GM20431 (cell line): ENCODE results near the gene SIL1.
"Not testable (repeated sequence)": the region's sequence is repeated elsewhere in the genome, so short reads cannot be mapped to it uniquely, and the experiment has no call there.

ENCODE experiments used
- in situ Hi-C: fragments of 300-500 bp; cut with MseI, MboI; formaldehyde crosslinking; loops from one replicate; pipeline ENCODE4 v1.15.0; 2020; ENCODE audit warnings: low sequenced_read_pairs; ENCODE audit not compliant: unreplicated experiment

Gene SIL1

DNA sequence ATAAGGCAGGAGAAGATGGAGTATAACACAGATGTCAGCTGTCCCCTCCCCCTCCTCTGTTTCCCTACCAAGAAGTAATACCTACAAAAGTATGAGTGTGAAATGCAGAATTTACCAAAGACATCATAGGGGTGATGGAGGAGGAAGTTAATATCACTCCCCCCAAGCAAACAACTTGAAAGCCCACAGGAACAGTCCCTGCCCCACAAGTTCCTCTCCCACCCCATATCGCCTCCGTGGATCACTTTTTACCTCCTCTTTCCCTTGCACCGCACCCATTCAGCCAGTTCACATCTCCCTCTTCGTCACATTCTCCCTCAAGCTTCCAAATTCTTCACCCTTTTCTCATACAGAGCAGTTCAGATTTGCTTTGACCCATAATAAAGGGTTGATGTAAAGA is 7.0 kb upstream of the SIL1 start:
- in situ Hi-C loops, result no loop called here

DNA sequence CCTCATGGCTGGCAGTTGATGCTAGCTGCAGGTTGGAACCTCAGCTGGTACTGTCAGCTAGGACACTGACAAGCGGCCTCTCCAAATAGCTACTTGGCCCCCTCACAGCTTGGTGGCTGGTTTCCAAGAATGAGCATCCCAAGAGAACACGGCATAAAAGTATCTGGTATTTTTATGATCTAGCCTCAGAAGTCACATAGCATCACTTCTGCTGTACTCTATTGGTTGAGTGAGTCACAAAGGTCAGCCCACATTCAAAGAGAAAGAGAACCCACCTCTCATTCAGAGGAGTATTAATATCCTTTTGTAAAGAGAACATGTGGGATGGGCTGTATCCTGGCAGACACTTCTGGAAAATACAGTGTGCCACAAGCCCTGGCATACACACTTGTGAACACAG is 6.0 kb upstream of the SIL1 start:
- in situ Hi-C loops, result no loop called here

DNA sequence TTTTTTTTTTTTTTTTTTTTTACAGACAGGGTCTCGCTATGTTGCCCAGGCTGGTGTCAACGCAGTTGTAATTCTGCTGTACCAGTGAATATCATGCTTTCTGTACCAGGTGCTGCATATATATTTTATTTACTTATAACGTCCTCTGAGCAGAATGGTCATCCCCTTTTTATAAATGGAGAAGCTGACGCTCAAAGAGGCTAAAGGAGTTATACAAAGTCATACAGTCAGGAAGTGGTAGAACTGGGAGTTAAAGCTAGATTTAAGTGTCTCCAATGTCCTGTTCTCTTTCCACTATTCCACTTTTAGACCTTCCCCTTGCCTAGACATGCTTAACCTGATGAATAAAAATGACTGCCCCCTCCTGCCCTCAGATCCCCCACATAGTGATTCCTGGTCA is 1.2 kb upstream of the SIL1 start:
- in situ Hi-C loops, result no loop called here

DNA sequence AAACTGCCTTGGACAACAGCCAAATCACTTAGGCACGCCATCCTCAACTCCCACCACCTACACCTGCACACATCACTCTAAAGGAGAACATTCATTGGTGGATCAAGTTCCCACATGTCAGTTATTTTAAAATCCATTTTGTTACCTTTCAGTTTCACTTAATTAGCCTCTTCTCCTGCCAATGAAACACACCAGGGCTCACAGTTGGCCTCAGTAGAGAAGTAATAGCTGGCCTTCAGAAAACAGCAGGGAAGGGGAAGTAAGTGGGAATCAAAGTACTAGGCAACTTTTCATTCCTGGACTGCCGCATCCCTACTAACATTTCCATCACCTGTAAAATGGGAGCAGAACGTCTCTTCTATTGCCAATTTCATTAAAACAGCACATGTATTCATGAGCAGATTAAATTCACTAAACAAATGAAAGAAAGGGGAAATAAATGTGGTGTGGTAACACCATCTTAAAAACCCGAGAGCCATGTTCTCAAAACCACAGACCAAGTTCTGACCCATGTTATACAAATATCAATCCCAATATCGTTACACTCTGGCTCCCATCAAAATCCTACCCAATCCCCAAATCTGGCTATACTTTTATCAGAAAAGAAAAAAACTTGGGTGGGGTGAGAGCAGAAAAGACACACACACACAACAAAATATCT is 1.7 kb downstream of the SIL1 start:
- in situ Hi-C loops, result no loop called here

DNA sequence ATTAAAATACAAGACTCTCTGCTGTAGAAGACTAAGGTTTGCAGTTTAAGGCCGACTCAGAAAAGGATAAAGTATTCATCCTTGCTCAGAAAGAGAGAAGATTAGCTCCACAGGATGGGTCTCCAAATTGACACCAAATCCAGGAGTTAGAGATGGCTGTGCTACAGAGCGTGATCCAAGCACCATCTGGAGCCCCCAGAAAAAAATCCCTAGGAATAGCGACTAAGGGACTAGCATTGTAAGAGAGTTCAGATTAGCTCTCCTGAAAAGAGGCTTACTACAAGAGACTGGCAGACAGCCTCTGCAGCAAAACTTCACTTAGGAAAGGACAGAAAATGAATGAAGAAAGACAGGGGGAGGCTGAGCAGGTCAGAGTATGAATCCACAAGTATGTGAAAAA is 3.7 kb downstream of the SIL1 start:
- in situ Hi-C loops, result no loop called here

DNA sequence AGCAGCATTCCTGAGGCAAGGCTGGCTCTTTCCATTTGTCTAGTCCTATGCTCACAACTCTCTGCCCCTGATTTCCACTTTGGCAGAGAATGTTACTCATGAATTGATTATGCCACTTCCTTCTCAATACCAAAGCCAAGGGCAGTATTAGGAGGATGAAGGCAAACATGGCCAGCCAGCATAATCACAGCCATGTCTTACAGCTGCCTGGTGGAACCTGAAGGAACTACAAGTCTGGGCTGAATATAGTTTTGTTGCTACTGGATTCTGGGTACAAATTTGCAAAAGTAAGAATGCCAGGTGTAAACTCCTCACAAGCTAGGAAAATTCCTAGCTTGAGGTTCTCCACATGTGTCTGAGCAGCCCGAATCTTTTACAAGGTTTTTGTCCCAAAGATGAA is 4.2 kb downstream of the SIL1 start:
- in situ Hi-C loops, result no loop called here

DNA sequence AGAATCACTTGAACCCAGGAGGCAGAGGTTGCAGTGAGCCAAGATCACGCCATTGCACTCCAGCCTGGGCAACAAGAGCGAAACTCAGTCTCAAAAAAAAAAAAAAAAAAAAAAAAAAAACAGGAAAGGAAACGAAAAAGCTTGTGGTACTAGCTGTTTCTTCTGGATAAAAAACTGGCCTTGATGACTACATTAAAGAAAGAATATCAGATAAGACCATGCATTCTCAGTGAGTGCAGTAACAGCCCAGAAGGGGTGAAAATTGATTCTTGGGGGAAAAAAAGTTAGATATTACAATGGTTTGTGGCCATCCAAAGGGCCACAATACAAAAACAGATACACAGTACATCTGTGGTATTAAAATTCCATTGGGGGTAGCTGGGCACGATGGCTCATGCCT is 5.3 kb downstream of the SIL1 start:
- in situ Hi-C loops, result not testable (repeated sequence)

DNA sequence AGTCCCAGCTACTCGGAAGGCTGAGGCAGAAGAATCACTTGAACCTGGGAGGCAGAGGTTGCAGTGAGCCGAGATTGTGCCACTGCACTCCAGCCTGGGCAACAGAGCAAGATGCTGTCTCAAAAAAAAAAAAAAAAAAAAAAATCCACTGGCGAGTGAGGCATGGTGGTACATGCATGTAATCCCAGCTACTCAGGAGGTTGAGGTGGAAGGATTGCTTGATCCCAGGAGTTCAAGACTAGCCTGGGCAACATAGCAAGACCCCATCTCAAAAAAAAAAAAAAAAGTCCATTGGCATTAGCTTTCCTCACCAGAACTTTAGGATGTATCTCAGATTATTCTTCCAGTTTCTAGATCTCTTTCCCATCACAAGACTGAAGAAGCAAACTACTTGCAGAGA is 6.2 kb downstream of the SIL1 start:
- in situ Hi-C loops, result not testable (repeated sequence)

DNA sequence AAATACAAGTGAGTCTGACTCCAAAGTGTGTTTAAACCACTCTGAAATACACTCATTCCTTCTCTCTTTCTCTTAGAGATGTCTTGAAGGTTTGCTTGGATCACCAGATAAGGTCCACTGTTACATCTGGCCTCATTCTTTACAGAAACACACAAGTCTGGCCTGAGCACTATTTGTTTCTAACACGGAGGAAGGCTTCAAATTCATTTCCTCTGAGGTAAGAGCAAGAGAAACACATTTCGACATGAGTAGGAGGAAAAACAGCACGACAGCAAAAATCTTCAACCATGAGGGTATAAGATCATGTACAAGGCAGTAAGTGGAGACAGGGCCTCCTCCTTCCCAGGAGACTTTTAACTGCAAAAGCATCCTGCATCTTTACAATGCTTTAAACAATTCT is 8.0 kb downstream of the SIL1 start:
- in situ Hi-C loops, result no loop called here

DNA sequence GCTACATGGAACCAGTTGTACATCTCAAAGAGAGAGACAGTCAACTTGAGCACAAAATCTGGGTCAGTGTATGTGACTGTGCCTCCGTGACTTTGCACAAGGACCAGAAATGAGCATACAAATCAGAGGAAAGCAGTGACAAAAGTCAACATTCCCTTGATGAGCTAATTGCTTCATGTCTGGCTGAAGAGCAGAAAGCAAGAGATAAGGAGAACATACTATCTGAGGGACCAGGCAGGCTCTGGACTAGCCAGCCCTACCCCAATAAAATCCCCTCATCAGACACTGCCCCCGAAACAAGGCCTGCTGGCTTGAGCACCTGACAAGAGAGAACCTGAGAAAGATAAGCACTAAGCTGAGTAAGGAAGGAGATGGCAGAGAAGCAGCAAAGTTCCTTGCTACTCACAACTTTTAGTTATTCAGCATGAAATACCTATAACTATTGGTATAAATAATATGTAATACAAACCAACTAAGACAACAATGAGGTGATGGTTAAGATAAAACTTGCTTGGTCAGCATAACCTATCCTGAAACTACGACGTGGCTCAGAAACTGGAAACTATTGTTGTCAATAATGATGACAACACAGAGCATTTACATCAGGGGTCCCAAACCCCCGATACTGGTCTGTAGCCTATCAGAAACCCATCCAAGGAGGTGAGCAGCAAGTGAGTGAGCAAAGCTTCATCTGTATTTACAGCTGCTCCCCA is 9.5 kb downstream of the SIL1 start:
- in situ Hi-C loops, result no loop called here

DNA sequence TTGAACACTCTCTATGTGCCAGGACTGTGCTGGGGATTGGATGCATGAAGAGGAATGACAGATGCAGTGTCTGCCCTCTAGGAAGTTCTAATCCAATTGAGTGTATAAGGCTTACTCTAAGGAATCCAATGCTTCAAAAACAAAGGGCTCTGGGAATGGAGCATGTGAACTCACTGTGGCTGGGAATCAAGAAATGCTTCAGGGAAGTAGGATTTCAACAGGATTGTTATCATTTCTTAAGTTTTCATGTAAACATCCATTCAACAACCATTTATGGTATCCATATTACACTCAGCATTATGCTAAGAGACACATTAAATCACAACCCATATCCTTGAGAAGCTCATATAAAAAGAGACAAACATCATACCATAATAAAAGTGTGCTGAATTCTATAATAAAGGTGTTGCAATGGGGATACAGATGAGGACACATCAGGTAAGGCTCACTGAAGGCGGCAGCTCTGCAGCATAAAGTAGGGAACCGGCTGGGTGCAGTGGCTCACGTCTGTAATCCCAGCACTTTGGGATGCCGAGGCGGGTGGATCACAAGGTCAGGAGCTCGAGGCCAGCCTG is 11.3 kb downstream of the SIL1 start:
- in situ Hi-C loops, result no loop called here

DNA sequence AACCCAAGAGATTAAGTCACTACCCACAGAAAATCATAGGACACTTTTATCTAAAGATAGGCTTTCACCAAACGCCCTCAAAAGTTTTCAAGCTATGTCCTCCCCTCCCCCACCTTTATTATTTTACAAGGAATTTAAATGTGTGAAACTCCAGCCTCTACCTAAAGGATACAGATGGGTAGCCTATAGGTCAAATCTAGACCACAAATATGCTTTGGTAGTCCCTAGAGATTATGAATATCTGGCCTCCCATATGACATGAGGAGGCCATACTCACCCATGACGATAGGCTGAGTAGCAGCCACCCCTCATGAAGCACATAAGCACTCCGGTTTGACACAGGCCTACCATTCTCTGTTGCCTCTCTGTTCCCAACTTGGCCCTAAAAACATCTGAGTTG is 11.9 kb downstream of the SIL1 start:
- in situ Hi-C loops, result no loop called here

DNA sequence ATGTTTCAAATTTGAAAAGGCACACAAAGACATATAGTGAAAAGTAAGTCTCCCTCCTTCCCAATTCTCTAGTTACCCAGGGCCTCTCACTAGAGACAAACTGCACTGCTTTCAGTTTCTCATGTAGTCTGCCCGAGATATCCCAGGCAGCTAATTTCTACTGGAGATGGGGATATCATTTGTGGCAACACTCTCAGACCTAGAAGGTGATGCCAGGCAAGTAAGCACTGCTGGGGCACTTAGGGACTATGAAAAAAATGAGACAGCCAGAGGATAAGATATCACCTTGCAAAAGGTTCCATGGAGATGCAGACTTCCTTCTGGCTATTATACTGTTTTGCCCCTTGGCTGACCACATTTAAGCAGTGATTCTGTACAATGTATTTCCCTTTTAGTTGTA is 12.6 kb downstream of the SIL1 start:
- in situ Hi-C loops, result no loop called here

DNA sequence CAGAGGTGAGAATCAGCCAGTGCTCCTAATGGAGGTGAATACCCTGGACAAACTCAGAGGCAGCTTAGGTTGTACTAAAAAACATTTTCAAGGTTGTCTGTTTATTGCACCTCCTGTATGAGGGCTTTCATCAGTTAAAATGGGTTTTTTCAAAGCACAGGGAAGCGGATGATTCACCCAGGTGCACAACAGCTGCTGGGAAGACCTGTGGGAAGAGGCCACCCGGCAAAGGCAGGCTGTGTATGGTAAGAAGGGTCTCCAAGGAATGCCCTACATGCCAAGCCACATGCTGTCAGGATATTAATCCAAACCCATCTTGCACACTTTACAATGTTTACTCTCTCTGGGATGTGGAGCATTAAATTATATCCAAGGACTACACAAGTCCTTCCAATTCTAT is 14.7 kb downstream of the SIL1 start:
- in situ Hi-C loops, result no loop called here

DNA sequence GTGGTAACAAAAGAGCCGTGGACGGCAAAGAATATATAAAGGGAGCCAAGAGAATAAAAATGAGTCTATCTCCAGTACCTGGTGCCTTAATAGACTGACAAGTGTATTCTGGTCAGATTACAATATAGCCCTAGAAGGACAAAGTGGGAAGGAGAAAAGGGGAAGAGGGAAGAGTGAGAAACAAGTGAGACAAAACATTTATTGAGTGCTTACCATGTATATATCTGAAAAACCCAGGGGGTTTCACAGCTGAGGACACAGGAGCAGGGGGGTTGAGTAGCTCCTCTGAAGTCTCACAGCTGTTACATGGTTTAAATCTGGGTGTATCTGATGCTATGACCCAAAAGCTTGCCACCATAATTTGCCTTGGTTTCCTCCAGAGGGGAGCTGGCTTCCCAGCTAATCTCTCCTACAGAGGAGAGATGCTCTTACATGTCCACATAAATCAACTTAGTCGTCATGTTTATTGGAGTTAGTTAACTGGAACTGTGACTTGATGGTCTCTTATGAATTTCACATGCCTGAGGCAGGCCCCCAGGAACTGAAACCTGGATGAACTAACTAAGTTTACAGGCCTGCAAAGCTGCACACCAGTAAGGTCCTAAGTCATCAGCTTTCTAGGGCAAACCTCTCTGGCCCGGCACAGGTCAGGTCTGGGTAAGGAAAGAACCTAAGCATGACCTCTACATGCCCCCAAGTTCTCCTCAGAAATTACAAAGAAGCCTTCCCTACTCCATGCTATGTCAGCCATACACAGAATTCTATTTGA is 15.5 kb downstream of the SIL1 start:
- in situ Hi-C loops, result no loop called here

DNA sequence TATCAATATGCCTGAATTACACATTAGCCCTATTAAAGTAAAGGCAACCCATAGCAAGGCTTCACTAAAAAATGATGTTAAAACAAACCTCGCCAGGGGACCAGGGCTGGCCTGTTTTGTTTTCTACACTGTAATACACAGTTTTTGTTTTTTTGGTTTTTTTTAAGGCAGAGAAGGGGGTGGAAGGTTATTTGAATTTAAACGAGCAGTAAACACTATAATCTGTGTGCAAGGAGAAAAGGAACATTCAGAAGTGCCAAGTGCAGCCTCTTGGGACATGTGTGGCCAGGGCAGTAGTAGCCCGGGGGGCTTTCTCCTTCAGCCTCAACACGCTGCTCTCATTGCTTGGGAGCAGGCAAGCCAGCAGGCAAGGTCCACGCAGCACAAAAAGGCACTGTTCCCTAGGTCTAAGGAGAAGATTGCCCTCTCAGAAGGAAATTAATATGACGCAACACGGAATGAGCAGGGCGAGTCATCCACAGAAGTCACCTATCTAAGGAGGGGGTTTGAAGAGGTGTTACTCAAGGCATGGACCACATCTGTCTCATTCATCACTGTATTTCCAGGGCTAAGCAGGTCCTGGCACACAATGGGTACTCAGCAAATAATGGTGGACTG is 16.2 kb downstream of the SIL1 start:
- in situ Hi-C loops, result no loop called here

DNA sequence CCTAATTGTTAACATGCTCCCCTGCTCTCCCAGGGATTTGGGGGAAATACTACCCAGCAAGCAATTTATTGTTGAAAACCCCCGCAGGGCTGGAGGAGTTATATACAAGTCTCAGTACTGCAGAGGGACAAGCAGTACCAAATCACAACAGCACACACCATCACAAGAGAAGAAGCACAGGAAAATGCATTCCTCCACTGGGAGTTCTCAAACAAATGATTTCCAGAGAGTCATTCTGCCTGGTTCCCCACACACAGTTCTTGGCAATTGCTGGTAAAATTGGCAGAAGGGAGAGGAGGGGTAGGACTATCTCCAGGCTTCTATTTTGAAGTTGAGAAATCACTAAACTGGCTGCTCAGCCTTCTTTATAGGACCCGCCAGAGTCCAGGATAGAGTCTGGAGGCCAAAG is 16.8 kb downstream of the SIL1 start:
- in situ Hi-C loops, result no loop called here

DNA sequence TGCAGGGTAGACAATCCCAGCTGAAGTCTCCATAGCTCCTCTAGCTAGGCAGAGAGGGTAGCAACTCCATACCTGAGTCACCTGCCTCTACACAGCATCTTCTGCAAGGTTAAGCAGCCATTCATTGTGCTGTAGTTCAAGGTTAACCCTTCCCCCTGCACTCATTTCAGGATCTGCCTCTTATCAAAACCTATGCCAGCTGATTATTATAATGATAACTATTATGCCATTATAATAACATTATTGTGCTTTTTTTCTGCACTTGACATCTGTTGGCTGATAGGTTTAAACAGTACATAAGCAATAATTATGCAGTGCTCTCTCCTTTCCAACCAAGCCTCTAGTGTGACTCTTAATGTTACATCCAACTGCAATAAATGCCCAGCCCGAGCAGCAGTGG is 17.3 kb downstream of the SIL1 start:
- in situ Hi-C loops, result no loop called here

DNA sequence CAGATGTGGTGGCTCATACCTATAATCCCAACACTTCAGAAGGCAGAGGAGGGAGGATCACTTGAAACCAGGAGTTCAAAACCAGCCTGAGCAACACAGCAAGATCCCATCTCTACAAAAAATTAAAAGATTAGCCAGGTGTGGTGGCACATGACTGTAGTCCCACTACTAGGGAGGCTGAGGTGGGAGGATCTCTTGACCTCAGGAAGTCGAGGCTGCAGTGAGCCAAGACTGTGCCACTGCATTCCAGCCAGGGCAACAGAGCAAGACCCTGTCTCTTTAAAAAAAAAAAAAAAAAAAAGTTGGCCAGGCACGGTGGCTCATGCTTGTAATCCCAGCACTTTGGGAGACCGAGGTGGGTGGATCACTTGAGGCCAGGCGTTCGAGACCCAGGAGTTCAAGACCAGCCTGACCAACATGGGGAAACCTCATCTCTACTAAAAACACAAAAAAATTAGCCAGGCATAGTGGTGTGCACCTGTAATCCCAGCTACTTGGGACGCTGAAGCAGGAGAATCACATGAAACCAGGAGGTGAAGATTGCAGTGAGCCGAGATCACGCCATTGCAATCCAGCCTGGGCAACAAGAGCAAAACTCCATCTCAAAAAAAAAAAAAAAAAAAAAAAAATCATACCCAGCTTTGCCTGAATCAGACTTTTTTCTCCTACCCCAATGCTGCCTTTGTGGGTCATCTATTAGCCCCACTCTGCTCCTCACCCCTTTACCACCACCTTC is 18.2 kb downstream of the SIL1 start:
- in situ Hi-C loops, result not testable (repeated sequence)

DNA sequence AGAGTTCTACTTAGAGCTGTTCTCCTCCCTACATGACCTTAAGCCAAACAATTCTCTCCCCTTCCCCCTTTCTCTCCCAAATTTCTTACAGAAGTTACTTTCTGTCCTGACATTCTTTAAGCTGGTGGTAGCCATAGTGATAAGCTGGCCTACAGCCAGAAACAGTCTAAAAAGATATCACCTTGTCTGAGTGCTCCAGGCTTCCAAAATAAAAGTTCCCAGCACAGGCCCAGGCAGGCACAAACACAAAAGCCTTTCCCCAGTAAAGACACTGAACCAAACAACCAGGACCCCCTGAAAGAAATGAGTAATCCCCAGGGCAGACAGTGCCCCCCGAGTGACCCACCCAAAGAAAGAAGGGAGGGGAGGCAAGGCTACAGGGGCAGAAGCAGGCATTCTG is 19.2 kb downstream of the SIL1 start:
- in situ Hi-C loops, result no loop called here
